Stimulated activated CD4-positive, alpha-beta T cell treated with anti-CD3 and anti-CD28 coated beads, Interleukin-2, amount 100 ng/mL, for 24 hours (primary cell): ENCODE measurements around the gene INHBE.
"Not testable (repeated sequence)": the region's sequence is repeated elsewhere in the genome, so short reads cannot be mapped to it uniquely, and the experiment has no call there.

Experiments
- DNase-seq, 2 donors: peaks; one replicate each; pipeline ENCODE4 v3.0.0-alpha.2; 2020

INHBE gene

DNA sequence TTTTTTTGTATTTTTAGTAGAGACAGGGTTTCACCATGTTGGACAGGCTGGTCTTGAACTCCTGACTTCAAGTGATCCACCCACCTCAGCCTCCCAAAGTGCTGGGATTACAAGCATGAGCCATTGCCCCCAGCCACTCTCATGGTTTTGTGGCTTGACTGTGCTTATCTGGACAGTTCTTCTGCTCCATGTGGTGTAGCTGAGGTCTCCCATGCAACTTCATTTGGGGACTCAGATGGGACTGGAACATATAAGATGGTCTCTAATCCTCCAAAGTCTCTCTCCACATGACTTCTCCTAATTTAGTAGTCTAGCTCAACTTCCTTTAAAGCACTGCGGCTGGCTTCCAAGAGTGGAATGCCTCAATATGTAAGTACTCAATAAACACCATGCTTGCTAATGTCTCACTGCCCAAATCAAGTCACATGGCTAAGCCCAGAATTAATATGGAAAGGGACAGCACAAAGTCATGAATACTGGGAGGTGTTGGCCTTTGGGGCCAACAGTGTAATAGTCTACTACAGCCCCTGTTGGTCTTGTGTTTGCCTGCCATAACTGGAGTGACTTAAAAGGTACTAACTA lies 13.2 kb upstream of the INHBE start:
- DNase-seq = no peak

DNA sequence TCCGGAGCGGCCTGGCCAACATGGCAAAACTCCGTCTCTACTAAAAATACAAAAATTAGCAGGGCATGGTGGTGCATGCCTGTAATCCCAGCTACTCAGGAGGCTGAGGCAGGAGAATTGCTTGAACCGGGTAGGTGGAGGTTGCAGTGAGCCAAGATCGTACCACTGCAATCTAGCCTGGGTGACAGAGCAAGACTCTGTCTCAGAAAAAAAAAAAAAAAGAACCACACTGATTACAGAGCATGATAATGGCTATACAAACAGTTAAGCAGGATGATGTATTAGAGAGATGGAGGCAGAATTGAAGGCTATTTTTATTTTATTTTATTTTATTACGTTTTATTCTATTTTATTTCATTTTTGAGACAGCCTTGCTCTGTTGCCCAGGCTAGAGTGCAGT lies 10.8 kb upstream of the INHBE start:
- not testable (repeated sequence) for DNase-seq

DNA sequence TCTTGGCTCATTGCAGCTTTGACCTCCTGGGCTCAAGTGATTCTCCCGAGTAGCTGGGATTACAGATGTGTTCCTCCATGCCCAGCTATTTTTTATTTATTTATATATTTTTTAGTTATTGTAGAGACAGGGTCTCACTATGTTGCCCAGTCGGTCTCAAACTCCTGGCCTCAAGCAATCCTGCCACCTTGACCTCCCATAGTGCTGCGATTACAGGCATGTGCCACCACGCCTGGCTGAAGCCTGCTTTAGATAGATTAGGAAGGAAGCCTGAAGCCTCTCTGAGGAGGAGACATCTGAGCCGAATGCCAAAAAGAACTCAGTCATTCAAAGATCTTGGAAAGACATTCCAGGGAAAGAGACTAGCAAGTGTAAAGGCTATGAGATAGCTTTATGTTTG lies 10.4 kb upstream of the INHBE start:
- DNase-seq = no peak

DNA sequence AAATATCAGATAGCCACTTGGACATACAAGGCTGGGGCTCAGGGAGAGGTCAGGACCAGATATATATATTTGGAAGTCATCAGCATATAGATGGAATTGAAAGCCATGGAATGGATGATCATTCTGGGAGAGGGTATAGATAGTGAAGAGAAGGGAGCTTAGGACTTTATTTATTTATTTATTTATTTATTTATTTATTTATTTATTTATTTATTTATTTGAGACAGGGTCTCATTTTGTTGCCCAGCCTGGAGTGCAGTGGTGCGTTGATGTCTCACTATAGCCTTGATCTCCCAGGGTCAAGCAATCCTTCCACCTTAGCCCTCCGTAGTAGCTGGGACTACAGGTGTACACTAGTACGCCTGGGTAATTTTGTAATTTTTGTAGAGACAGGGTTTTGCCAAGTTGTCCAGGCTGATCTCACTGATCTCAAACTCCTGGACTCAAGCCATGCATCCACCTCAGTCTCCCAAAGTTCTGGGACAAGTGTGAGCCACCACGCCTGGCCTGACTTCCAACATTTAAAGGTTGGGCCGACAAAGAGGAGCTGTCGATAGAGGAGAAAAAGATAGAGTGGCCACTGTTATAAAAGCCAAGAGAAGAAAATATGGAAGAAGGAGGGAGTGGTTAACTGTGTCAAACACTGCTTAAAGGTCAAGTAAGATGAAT lies 8.7 kb upstream of the INHBE start:
- no peak for DNase-seq

DNA sequence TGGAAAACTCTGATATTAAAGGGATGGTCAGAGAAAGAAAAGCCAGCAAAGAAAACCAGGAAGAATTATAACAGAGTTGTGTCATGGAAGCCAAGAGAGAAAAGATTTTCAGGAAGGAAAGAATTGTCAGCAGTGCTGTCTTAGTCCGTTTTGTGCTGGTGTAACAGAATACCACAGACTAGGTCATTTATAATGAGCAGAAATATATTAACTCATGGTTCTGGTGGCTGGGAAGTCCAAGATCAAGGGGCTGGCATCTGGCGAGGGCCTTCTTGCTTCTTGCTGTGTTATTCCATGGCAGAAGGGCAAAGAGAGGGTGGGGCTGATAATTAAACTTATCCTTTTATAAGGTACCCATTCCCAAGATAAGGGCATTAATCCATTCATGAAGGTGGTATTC lies 6.4 kb upstream of the INHBE start:
- DNase-seq = no peak

DNA sequence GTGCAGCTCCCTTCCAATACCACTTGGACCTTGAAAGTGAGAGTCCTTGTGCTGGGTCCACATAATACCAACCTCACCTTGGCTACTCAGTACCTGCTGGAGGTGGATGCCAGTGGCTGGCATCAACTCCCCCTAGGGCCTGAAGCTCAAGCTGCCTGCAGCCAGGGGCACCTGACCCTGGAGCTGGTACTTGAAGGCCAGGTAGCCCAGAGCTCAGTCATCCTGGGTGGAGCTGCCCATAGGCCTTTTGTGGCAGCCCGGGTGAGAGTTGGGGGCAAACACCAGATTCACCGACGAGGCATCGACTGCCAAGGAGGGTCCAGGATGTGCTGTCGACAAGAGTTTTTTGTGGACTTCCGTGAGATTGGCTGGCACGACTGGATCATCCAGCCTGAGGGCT lies 5.7 kb upstream of the INHBE start:
- DNase-seq = no peak

DNA sequence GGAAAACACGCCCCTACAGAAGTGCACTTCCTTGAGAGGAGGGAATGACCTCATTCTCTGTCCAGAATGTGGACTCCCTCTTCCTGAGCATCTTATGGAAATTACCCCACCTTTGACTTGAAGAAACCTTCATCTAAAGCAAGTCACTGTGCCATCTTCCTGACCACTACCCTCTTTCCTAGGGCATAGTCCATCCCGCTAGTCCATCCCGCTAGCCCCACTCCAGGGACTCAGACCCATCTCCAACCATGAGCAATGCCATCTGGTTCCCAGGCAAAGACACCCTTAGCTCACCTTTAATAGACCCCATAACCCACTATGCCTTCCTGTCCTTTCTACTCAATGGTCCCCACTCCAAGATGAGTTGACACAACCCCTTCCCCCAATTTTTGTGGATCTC lies 5.0 kb upstream of the INHBE start:
- no peak for DNase-seq

DNA sequence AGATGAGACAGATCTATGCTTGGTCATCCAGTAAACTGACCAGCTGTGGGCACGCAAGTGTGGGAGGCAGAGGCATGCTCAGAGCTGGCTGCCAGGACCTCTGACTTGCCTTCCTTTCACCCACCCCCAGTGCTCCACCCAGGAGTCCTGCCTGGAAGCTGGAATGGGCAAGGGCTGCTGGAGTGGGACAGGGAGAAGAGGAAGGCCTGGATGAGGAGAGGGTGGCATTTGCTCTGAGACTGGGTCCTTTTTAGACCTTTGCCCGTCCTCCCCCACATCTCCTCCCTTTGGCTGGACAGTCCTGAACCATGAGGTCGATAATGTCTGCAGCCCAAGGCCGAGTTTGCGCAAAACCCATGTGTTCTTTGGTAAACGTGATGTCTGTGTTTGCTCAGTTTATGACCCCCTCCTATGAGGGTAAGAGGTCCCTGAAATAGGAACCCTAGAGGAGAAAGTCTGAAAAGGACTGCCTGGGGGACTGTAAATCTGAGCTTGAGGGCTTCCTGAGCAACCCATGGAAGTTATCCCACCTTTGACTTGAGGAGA lies 3.8 kb upstream of the INHBE start:
- no peak for DNase-seq

DNA sequence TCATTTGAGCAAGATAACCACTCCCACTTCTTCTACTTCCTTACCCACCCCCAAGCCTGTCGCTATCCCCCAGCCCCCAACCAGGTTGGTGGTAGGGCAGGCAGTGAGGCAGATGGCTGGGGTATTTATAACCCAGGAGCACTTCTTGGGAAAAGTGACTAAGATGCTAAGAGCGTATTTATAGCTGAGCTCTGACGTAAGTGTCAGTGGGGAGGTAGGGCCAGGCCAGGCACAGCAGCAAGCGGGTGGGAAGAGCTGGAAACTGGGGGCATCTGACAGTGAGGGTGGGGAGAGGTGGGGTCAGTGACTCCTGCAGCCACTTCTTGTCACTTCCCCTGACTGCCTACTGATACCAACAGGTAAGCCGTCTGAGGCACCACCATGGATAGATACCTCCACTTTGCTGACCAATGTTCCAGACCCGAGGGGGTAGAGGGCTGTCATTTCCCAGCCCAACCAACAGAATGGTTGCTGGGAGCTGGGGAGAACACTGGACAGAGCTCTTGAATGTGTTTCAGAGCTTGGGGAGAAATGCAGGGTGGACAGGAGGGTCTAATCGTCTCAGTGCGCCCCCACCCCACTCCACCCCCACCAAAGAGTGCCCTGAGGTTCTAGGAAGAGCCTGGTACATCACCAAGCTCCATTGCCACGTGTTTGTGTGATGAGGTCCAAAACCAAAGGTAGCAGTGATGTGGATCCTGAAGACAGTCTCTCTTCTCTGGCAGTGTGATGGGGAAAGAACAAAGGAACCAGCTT lies 2.7 kb upstream of the INHBE start:
- peak in 1 of 2 donors; percentile 32 for DNase-seq

DNA sequence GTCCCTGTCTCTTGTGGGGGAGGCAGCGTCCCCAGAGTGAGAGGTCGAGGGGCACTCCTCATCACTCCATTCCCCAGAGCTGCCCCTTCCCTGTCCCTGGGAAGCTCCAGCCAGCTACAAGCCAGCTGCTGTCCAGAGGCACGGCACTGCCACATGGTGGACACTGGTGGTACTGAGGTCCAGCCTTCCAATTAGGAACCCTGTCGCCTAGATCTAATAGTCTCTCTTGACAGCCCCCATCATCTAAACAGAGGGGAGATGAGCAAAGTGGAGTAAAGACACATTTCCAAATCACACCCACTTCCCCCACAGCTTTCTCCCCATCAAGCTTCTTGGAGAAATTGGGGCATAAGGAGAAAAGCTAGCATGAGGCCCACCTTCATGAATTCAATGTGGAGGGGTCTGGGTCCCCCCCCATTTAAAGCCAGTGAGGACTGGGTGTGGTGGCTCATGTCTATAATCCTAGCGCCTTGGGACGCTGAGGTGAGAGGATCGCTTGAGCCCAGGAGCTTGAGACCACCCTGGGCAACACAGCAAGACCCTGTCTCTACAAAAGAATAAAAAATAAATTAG lies 2.1 kb upstream of the INHBE start:
- peak; percentile 65 to 77 for DNase-seq

DNA sequence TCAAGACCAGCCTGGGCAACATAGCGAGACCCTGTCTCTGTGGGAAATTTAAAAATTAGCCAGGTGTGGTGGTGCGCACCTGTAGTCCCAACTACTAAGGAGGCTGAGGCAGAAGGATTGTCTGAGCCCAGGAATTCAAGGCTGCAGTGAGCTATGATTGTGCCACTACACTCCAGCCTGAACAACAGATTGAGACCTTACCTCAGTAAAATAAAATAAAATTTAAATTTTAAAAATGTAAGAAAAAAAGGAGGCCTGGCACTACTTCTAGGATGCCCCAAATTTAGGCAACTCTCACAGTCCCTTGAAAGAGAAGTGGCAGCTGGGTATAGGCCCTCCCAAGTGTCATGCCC lies 918 bp upstream of the INHBE start:
- no peak for DNase-seq

DNA sequence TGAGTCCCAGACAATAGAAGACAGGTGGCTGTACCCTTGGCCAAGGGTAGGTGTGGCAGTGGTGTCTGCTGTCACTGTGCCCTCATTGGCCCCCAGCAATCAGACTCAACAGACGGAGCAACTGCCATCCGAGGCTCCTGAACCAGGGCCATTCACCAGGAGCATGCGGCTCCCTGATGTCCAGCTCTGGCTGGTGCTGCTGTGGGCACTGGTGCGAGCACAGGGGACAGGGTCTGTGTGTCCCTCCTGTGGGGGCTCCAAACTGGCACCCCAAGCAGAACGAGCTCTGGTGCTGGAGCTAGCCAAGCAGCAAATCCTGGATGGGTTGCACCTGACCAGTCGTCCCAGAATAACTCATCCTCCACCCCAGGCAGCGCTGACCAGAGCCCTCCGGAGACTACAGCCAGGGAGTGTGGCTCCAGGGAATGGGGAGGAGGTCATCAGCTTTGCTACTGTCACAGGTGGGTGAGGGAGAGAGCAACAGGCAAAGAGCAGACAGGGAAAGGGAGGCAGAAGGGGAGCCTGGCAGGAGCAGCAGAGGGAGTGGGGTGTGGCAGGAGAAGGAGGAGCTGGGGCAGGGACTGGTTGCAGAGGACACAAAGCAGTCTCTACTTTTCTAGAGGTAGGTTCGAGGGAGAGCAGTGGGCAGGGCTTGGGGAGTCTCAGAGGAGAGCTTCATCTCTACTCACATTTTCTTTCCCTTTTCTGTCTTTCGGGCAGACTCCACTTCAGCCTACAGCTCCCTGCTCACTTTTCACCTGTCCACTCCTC lies 452 bp downstream of the INHBE start:
- no peak for DNase-seq

DNA sequence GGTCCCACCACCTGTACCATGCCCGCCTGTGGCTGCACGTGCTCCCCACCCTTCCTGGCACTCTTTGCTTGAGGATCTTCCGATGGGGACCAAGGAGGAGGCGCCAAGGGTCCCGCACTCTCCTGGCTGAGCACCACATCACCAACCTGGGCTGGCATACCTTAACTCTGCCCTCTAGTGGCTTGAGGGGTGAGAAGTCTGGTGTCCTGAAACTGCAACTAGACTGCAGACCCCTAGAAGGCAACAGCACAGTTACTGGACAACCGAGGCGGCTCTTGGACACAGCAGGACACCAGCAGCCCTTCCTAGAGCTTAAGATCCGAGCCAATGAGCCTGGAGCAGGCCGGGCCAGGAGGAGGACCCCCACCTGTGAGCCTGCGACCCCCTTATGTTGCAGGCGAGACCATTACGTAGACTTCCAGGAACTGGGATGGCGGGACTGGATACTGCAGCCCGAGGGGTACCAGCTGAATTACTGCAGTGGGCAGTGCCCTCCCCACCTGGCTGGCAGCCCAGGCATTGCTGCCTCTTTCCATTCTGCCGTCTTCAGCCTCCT lies 1.1 kb downstream of the INHBE start:
- peak; percentile 48 to 49 for DNase-seq

DNA sequence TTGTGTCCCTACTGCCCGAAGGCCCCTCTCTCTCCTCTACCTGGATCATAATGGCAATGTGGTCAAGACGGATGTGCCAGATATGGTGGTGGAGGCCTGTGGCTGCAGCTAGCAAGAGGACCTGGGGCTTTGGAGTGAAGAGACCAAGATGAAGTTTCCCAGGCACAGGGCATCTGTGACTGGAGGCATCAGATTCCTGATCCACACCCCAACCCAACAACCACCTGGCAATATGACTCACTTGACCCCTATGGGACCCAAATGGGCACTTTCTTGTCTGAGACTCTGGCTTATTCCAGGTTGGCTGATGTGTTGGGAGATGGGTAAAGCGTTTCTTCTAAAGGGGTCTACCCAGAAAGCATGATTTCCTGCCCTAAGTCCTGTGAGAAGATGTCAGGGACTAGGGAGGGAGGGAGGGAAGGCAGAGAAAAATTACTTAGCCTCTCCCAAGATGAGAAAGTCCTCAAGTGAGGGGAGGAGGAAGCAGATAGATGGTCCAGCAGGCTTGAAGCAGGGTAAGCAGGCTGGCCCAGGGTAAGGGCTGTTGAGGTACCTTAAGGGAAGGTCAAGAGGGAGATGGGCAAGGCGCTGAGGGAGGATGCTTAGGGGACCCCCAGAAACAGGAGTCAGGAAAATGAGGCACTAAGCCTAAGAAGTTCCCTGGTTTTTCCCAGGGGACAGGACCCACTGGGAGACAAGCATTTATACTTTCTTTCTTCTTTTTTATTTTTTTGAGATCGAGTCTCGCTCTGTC lies 1.8 kb downstream of the INHBE start:
- no peak for DNase-seq

DNA sequence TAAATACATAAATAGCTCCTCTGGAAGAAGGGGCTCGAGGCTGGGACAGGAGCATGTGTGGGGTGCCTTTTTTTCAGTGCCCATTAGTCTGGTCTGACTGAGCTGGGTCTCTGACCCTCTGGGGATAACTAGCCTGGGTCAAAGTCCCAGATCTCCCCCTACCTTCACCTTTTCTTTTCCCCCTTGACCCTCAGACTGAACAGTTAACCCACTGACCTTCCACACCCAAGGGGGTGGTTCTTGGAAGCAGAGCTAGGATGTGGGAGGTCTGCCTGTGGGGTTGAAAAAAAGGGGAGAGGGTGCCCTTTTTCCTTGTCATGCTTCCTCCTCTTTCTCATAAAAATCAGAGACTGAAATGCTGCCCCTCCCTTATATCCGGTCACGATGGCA lies 3.6 kb downstream of the INHBE start:
- DNase-seq = no peak

DNA sequence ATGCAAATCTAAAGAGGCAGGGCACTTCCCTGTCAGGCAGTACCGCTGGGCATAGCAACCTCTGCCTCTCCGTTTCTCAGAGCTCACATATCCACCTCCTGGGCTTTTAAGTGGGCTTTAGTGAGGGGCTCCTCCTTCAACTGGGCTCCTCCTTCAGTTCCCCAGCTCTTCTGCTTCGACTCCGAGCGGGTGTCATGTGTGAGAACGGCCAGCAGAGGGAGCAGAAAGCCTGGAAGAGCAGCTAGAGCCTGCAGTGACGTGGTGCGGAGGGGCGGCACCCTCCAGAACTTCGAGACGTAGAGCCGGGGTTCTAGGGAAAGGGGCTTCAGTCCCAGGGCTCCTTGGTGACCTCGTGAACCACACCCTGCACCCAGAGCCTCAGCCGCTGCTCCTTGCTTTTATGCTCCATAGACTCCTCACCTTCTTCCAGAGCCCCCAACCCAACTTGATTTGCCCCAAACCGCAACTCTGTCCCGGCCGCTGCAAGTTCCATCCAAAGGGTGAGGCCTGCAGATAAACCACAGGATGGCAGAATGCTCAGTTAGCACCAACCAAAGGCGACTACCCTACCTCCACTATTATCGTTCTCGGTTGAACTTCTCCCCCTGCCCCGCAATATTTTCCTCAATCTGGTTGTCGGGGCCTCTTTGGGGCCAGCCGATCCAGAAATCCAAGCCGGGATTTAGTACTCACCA lies 4.1 kb downstream of the INHBE start:
- DNase-seq = peak; percentile 95 to 97

DNA sequence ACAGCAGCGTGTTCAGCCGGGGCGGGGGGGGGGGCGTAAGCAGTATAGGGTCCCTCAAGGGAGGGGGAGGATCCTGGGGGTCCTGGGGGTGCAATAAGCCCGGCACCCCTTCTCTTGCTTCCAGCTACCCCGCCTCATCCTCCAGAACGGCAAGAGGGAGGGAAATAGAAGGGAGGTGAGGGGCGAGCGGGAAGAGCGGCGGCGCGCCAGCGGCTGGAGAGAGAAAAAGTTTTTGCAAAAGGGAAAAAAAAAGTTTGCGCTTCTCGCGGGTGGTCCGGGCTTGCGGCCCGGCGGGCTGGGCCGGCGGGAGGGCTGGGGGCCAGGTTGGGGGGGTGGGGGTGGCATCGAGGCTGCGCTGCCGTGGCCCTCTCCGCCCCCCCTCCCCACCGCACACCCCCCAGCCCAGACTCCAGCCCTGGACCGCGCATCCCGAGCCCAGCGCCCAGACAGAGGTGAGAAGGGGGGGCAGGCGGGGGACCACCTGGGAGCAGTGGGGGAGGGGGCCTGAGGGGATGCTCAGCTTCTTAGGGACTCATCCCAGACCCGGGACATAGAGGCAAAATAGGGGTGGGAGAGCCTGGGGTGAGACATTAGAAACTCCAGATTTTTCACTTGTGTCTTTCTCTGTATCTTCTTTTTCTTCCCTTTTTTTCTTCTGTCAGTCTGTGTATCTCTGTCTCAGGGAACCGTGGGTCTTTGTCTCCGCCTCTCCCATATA lies 4.8 kb downstream of the INHBE start, which contains the start of gene GLI1:
Gene GLI1, plus strand, starts transcription at position 36 of the 718 bp plus-strand sequence. CDS start 3,907 bp downstream, outside the sequence.
- DNase-seq = no peak

DNA sequence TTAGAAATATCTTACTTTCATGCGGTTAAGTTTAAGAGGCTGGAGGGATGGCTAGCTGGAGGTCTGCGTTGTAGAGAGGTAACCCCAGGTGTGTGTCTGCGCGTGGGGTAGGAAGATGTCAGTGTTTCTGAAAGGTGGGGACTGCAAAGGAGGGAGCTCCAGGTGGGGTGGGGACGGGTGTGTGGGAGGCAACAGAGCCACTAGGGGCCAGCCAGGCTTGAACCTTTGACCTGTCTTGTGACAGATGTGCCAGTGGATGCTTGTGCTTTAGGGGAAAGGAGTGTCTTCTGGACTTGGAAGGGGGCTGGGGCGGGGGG lies 5.3 kb downstream of the INHBE start:
- DNase-seq = peak in 1 of 2 donors; percentile 26

DNA sequence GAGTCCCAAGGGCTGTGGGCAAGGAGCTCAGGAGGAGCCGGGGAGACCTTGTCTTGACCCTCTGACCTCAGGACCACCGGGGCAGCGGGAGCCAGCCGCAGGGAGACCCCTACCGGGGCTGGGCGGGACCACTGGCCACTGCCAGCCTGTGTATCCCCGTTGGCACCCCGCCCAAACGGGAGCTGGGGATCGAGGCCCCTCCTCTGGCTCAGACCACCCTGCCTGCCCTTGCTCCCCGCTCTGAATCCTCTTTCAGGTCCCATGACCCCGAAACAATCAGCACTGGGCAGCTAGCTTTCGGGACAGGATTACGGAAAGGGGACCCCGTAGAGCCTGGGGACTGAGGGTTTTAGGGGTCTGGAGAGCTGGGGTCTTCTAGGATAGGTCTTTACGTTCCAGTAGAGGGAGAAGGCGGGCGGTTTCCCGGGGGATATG lies 5.8 kb downstream of the INHBE start:
- no peak for DNase-seq

DNA sequence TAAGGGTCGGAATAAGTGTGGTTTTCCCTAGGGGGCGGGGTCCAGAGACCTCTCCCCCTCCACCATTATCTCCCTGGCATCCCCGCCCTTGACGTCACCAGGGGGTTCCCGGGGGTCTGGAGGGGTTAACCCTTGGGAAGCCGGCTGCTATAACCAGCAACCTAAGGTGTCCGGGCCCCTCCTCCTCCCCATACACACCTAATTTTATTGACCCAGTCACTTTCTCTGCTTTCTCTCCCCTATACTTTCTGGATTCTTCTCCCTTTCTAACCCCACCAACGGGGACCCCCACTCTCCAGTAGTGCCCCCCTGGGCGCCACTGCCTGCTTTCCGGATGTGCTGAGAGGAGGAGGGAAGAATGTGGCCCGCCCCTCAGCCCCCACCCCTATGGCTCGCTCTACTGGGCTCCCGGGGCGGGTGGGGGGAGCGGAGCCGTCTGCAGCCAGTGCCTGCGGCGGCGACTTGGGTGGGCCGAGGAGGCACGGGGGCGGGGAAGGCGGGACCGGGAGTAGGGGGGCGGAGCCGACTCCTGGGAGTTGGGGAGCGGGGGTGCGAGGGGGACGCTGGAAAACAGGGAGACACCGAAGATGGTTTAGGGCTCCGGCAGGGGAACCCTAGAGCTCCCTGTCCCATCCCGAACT lies 6.3 kb downstream of the INHBE start:
- DNase-seq = peak; percentile 35 to 50
